Adrenal gland (tissue), 5 donors: ENCODE measurements around the gene ERI3.

Experiments used
- POLR2A ChIP-seq, 2 donors: fragments of 450-650 bp; IDR thresholded peaks; one replicate each; pipeline ENCODE4 v1.6.1; 2017; ENCODE audit warnings: antibody characterized with exemption in 2 of 2, mild to moderate bottlenecking in 2 of 2, moderate library complexity in 1 of 2
- TF ChIP-seq, protein P1 (sequence below), 6 experiments: fragments of 450-650 bp in 4 of 6; fragments of 200-600 bp in 2 of 6; sonication (generic) in 1 of 6; IDR thresholded peaks; 1 replicate in 5 of 6; 2 replicates in 1 of 6; pipeline versions ENCODE4 v1.5.1 to v1.8.0; 2016 to 2021; ENCODE audit warnings: antibody characterized with exemption in 6 of 6, mild to moderate bottlenecking in 2 of 6, moderate library complexity in 1 of 6
- donor health status: DM: no; HTN: no; CAD: no.

DNA sequence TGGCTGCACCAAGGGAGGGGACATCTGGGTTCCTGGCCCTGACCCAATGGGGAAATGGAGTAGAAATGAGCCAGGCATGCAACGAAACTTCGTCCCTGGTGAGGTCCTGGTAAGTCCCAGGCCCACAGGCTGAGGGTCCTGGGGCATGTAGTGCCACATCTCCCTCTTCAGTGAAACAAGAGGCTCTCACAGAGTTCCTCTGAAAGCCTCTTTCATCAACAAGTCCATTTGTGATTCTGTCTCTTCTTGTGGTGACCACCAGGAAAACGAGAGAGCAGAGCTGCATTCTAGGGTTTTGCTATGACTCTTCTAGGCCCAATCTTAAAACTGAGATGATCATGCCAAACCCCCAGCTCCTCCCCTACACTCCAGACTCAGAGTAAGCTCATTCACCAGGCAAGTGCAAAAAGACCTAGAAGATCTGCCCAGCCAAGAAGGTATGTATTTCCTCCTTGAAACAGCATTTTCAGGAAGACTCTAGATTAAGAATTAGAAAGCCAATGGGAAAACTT is 25.7 kb upstream of the ERI3 start:
- TF ChIP-seq, protein P1, sequence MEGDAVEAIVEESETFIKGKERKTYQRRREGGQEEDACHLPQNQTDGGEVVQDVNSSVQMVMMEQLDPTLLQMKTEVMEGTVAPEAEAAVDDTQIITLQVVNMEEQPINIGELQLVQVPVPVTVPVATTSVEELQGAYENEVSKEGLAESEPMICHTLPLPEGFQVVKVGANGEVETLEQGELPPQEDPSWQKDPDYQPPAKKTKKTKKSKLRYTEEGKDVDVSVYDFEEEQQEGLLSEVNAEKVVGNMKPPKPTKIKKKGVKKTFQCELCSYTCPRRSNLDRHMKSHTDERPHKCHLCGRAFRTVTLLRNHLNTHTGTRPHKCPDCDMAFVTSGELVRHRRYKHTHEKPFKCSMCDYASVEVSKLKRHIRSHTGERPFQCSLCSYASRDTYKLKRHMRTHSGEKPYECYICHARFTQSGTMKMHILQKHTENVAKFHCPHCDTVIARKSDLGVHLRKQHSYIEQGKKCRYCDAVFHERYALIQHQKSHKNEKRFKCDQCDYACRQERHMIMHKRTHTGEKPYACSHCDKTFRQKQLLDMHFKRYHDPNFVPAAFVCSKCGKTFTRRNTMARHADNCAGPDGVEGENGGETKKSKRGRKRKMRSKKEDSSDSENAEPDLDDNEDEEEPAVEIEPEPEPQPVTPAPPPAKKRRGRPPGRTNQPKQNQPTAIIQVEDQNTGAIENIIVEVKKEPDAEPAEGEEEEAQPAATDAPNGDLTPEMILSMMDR (IDR thresholded peaks at IDR 0.05), result no peak
- TF ChIP-seq POLR2A (IDR thresholded peaks at IDR 0.05), result no peak
